Measurements from ENCODE around the gene COL10A1. TPM values are rescaled to one million over a fixed set of nuclear protein-coding genes. Genes with fewer than 3 reads are reported as not detected.

Gene COL10A1
- total RNA-seq, 1 experiment from 2014 or later = not detected

GRCh38 chr6:116159782-116160524 is 34.0 kb upstream of the COL10A1 start:
- H3K27ac Mint-ChIP-seq (ENCODE audit: unreplicated experiment) = no peak overlapping the region
- CTCF ChIA-PET = no interaction called here
- intact Hi-C loops (cut with micrococcal nuclease; ENCODE audit: unreplicated experiment) = no loop called here
- TF ChIP-seq CTCF (IDR thresholded peaks at IDR 0.05; ENCODE audit: unreplicated experiment) = no peak
- peaks cover 3% of the 10 kb centered on the region for H3K9me3 Mint-ChIP-seq (ENCODE audit: low read depth, unreplicated experiment)
- no peaks in the 10 kb centered on the region for H3K4me1 Mint-ChIP-seq (ENCODE audit: low read depth, unreplicated experiment)
- no TSS peak for BruUV-seq (replicated peaks)
- H3K36me3 Mint-ChIP-seq (ENCODE audit: insufficient read depth, unreplicated experiment) = no peaks in the 10 kb centered on the region
- DNase-seq = no peak
- H3K4me3 Mint-ChIP-seq (ENCODE audit: low read depth, unreplicated experiment) = no peak overlapping the region
- no peaks in the 10 kb centered on the region for H3K27me3 Mint-ChIP-seq (ENCODE audit: unreplicated experiment)

- Mint-ChIP-seq H3K4me1 (ENCODE audit: low read depth, unreplicated experiment) (no peaks in the 10 kb centered on the region), H3K27me3 (ENCODE audit: unreplicated experiment) (no peaks in the 10 kb centered on the region), H3K36me3 (ENCODE audit: insufficient read depth, unreplicated experiment) (no peaks in the 10 kb centered on the region), H3K9me3 (ENCODE audit: low read depth, unreplicated experiment) (peaks cover 3% of the 10 kb centered on the region), H3K27ac (ENCODE audit: unreplicated experiment) (no peak overlapping the region), H3K4me3 (ENCODE audit: low read depth, unreplicated experiment) (no peak overlapping the region)
- DNase-seq = no peak
- intact Hi-C loops (cut with micrococcal nuclease; ENCODE audit: unreplicated experiment) = no loop called here
- CTCF ChIA-PET = no interaction called here
- BruUV-seq (replicated peaks) = no TSS peak
- no peak for TF ChIP-seq CTCF (IDR thresholded peaks at IDR 0.05; ENCODE audit: unreplicated experiment)
These were observed 32.7 kb upstream of the COL10A1 start for GRCh38 chr6:116158641-116159040.

- Mint-ChIP-seq H3K27ac (ENCODE audit: unreplicated experiment) (no peak overlapping the region), H3K27me3 (ENCODE audit: unreplicated experiment) (no peaks in the 10 kb centered on the region), H3K4me1 (ENCODE audit: low read depth, unreplicated experiment) (no peaks in the 10 kb centered on the region), H3K4me3 (ENCODE audit: low read depth, unreplicated experiment) (no peak overlapping the region), H3K9me3 (ENCODE audit: low read depth, unreplicated experiment) (no peaks in the 10 kb centered on the region), H3K36me3 (ENCODE audit: insufficient read depth, unreplicated experiment) (no peaks in the 10 kb centered on the region)
- DNase-seq = no peak
- CTCF ChIA-PET = interaction anchor here (0.6 kb wide), 1 partner anchor 100 kb away, joined by 4 read pairs; no protein-coding TSS in a partner anchor
- no TSS peak for BruUV-seq (replicated peaks)
- intact Hi-C loops (cut with micrococcal nuclease; ENCODE audit: unreplicated experiment) = no loop called here
- TF ChIP-seq CTCF (IDR thresholded peaks at IDR 0.05; ENCODE audit: unreplicated experiment) = no peak
These were observed 31.5 kb upstream of the COL10A1 start for GRCh38 chr6:116157391-116157790.

- no peaks in the 10 kb centered on the region for H3K4me1 Mint-ChIP-seq (ENCODE audit: low read depth, unreplicated experiment)
- intact Hi-C loops (cut with micrococcal nuclease; ENCODE audit: unreplicated experiment) = no loop called here
- no peaks in the 10 kb centered on the region for H3K27me3 Mint-ChIP-seq (ENCODE audit: unreplicated experiment)
- no peaks in the 10 kb centered on the region for H3K9me3 Mint-ChIP-seq (ENCODE audit: low read depth, unreplicated experiment)
- no peak overlapping the region for H3K4me3 Mint-ChIP-seq (ENCODE audit: low read depth, unreplicated experiment)
- no peak overlapping the region for H3K27ac Mint-ChIP-seq (ENCODE audit: unreplicated experiment)
- CTCF ChIA-PET = no interaction called here
- H3K36me3 Mint-ChIP-seq (ENCODE audit: insufficient read depth, unreplicated experiment) = no peaks in the 10 kb centered on the region
- no peak for DNase-seq
- BruUV-seq (replicated peaks) = no TSS peak
- TF ChIP-seq CTCF (IDR thresholded peaks at IDR 0.05; ENCODE audit: unreplicated experiment) = no peak
These were observed 30.7 kb upstream of the COL10A1 start for GRCh38 chr6:116156405-116157326.
